Immature natural killer cell (primary cell): ENCODE results near the gene CDH23. TPM values are rescaled to one million over a fixed set of nuclear protein-coding genes. Genes with fewer than 3 reads are reported as not detected.
"Not testable (repeated sequence)": the region's sequence is repeated elsewhere in the genome, so short reads cannot be mapped to it uniquely, and the experiment has no call there.

Source experiments
- DNase-seq, 3 donors: peaks; one replicate each; pipeline ENCODE4 v3.0.0; 2022; ENCODE audit warnings: mixed read lengths in 1 of 3
- H3K27ac Mint-ChIP-seq, 6 donors: one replicate each; pipeline ENCODE4 v1.8.0; 2020; ENCODE audit warnings: mixed read lengths in 6 of 6, mild to moderate bottlenecking in 5 of 6, inconsistent platforms in 4 of 6, moderate library complexity in 3 of 6
- H3K27me3 Mint-ChIP-seq, 3 donors: one replicate each; pipeline ENCODE4 v1.8.0; 2020 to 2021; ENCODE audit warnings: low read depth in 3 of 3, mild to moderate bottlenecking in 3 of 3, mixed read lengths in 3 of 3, moderate library complexity in 3 of 3, inconsistent platforms in 1 of 3
- H3K36me3 Mint-ChIP-seq, 3 donors: one replicate each; pipeline ENCODE4 v1.8.0; 2020; ENCODE audit warnings: mixed read lengths in 3 of 3, inconsistent platforms in 2 of 3, mild to moderate bottlenecking in 2 of 3
- H3K4me1 Mint-ChIP-seq, 2 donors: one replicate each; pipeline ENCODE4 v1.8.0; 2020; ENCODE audit warnings: inconsistent platforms in 2 of 2, mild to moderate bottlenecking in 2 of 2, mixed read lengths in 2 of 2, moderate library complexity in 1 of 2
- H3K4me3 Mint-ChIP-seq, 5 donors: one replicate each; pipeline ENCODE4 v1.8.0; 2020; ENCODE audit warnings: mild to moderate bottlenecking in 5 of 5, mixed read lengths in 5 of 5, inconsistent platforms in 3 of 5, moderate library complexity in 3 of 5
- H3K9me3 Mint-ChIP-seq, 6 donors: one replicate each; pipeline ENCODE4 v1.8.0; 2020; ENCODE audit warnings: mild to moderate bottlenecking in 6 of 6, mixed read lengths in 6 of 6, inconsistent platforms in 4 of 6, moderate library complexity in 3 of 6
- polyA plus RNA-seq, 3 donors: library from polyadenylated mRNA; unstranded; fragments of 300-500 nt; fragmentation: Illumina TruSeq; gene quantifications; one replicate each; pipeline ENCODE4 v1.2.3, GENCODE V29; 2021

CDH23 gene
- polyA plus RNA-seq, 3 donors from 2014 or later = 0.47 to 0.59 TPM; not detected in 1

- no peaks in the 10 kb centered on the region for H3K4me1 Mint-ChIP-seq
- H3K4me3 Mint-ChIP-seq = no peak overlapping the region
- DNase-seq = no peak
- no peaks in the 10 kb centered on the region for H3K9me3 Mint-ChIP-seq
- H3K36me3 Mint-ChIP-seq = no peaks in the 10 kb centered on the region
- H3K27ac Mint-ChIP-seq = no peak overlapping the region
- H3K27me3 Mint-ChIP-seq = peaks cover 0 to 9% (median 0%) of the 10 kb centered on the region in 3 donors
These were observed 191.3 kb downstream of the CDH23 start for GRCh38 chr10:71587941-71588573.

GRCh38 chr10:71588685-71589084 lies 192.0 kb downstream of the CDH23 start:
- Mint-ChIP-seq H3K9me3 (no peaks in the 10 kb centered on the region), H3K27me3 (peaks cover 0 to 9% (median 0%) of the 10 kb centered on the region in 3 donors), H3K27ac (no peak overlapping the region), H3K4me3 (no peak overlapping the region), H3K36me3 (no peaks in the 10 kb centered on the region), H3K4me1 (no peaks in the 10 kb centered on the region)
- no peak for DNase-seq

DNA sequence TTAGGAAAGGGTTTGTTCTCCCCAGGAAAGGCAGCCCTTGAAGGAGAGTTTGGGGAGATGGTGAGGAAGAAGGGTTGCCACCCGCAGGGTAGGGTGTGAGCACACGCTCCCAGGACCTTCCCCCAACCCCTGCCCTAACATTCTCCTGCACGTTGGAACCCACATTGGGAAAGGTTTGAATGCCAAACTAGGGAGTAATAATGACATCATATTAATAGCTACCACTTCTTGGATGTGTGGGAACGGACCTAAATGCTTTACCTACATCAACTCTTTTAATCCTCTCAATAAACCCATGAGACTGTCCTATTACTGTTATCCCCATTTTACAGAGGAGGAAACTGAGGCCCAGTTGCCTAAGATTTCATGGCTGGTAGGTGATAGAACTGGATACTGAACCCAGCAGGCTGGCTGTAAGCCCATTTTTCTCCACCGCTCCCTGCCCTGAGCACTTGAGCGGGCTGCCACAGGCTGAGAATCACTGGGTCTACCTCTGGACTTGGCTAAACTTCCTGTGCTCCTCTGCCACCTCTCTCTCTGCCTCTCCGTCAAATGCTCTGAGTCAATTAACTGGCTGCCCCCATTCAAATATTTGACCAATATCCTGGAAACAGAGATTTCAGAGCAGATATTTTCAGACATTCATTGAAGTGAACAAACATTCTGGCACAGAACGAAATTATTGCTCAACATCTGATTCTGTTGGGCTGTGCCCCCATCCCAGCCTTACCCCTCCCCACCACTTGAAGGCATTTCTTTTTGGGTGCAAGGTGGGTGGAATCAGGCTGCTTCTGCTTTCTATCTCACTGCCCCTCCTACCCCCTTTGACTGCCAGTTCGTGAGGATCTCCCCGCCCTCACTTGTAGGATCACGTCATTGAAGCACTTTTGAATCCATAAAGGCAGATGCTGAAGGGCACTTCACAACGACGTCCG lies 193.2 kb downstream of the CDH23 start:
- DNase-seq = no peak
- Mint-ChIP-seq H3K9me3 (no peaks in the 10 kb centered on the region), H3K27me3 (peaks cover 0 to 9% (median 2%) of the 10 kb centered on the region in 3 donors), H3K4me3 (no peak overlapping the region), H3K27ac (no peak overlapping the region), H3K36me3 (no peaks in the 10 kb centered on the region), H3K4me1 (no peaks in the 10 kb centered on the region)

DNA sequence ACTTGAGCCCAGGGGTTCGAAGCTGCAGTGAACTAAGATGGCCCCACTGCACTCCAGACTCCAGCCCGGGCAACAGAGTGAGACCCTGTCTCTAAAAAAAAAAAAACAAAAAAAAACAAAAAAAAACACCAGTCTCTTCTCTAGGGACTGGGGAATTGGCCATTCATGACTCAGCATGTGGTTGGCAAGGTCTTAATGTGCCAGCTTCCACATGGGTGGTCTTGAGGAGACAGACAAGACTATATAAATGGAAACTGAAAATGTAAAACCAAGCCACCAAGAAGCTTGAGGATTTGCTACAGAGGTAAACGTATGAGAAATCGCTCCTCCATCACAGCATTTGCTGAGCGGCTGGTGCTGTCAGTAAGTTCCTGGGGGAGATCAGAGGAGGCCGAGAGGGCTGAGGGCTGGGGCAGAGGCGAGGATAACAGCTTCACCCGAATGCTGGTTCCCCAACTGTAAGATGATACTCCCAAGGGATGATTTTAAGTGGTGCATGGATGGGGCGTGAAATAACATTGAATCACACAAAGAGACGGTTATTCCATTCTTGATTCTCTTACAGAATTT lies 194.1 kb downstream of the CDH23 start:
- DNase-seq = no peak
- H3K27me3 Mint-ChIP-seq = peaks cover 0 to 10% (median 4%) of the 10 kb centered on the region in 3 donors
- no peaks in the 10 kb centered on the region for H3K4me1 Mint-ChIP-seq
- no peaks in the 10 kb centered on the region for H3K9me3 Mint-ChIP-seq
- no peak overlapping the region for H3K27ac Mint-ChIP-seq
- no peaks in the 10 kb centered on the region for H3K36me3 Mint-ChIP-seq
- no peak overlapping the region for H3K4me3 Mint-ChIP-seq

GRCh38 chr10:71594934-71595571 lies 198.3 kb downstream of the CDH23 start:
- H3K27ac Mint-ChIP-seq = no peak overlapping the region
- H3K27me3 Mint-ChIP-seq = peaks cover 0 to 10% (median 6%) of the 10 kb centered on the region in 3 donors
- H3K36me3 Mint-ChIP-seq = no peaks in the 10 kb centered on the region
- DNase-seq = no peak
- no peaks in the 10 kb centered on the region for H3K4me1 Mint-ChIP-seq
- H3K9me3 Mint-ChIP-seq = no peaks in the 10 kb centered on the region
- H3K4me3 Mint-ChIP-seq = no peak overlapping the region

DNA sequence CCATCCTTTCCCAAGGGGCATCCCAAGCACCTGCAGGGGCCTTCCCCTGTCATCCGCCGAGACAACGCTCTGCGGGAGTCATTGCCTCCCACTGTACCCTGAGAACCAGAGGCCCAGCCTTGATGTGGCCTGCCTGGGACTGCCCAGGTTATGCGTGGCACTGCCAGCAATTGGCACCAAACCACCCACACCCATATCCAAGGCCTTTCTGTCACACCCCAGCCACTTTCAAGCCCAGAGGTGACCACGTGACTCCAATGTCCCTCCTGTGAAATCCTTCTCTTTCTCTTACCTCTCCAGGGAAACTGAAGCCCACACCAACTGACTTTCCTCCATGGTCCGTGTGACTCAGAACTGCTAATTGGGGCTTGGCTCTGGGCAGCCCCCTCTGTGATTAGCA lies 198.9 kb downstream of the CDH23 start:
- no peak overlapping the region for H3K4me3 Mint-ChIP-seq
- H3K27ac Mint-ChIP-seq = no peak overlapping the region
- H3K9me3 Mint-ChIP-seq = no peaks in the 10 kb centered on the region
- no peaks in the 10 kb centered on the region for H3K36me3 Mint-ChIP-seq
- DNase-seq = no peak
- no peaks in the 10 kb centered on the region for H3K4me1 Mint-ChIP-seq
- H3K27me3 Mint-ChIP-seq = peaks cover 2 to 7% (median 6%) of the 10 kb centered on the region in 3 donors

GRCh38 chr10:71596127-71596526 lies 199.4 kb downstream of the CDH23 start:
- Mint-ChIP-seq H3K4me3 (no peak overlapping the region), H3K36me3 (no peaks in the 10 kb centered on the region), H3K27me3 (peaks cover 2 to 6% (median 3%) of the 10 kb centered on the region in 3 donors), H3K4me1 (no peaks in the 10 kb centered on the region), H3K9me3 (no peaks in the 10 kb centered on the region), H3K27ac (no peak overlapping the region)
- no peak for DNase-seq

DNA sequence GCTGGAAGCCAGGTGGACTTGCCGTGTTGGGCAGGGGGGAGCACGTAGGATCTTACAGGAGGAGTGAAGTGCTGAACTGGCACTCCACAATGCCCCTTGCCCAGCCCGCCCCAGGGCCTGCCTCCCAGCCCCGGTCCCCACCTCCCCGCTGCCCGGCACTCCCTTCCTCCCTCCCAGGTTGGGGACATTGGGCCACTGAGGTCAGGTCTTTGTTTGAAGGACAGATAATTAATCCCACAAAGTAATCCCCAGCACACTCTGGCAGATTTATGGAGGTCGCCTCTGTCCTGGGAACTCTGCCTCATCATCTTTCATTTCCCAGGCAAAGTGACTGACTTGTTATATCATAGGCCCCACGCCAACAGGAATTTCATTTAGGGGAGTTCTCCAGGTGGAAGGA lies 200.0 kb downstream of the CDH23 start:
- no peaks in the 10 kb centered on the region for H3K36me3 Mint-ChIP-seq
- H3K27me3 Mint-ChIP-seq = peaks cover 2 to 6% (median 3%) of the 10 kb centered on the region in 3 donors
- DNase-seq = no peak
- no peak overlapping the region for H3K4me3 Mint-ChIP-seq
- no peaks in the 10 kb centered on the region for H3K9me3 Mint-ChIP-seq
- H3K4me1 Mint-ChIP-seq = no peaks in the 10 kb centered on the region
- H3K27ac Mint-ChIP-seq = no peak overlapping the region

GRCh38 chr10:71597821-71598498 lies 201.2 kb downstream of the CDH23 start:
- Mint-ChIP-seq H3K9me3 (no peaks in the 10 kb centered on the region), H3K27ac (no peak overlapping the region), H3K36me3 (no peaks in the 10 kb centered on the region), H3K4me1 (no peaks in the 10 kb centered on the region), H3K4me3 (no peak overlapping the region), H3K27me3 (peaks cover 1 to 6% (median 2%) of the 10 kb centered on the region in 3 donors)
- DNase-seq = no peak

- Mint-ChIP-seq H3K27me3 (peaks cover 1 to 6% (median 2%) of the 10 kb centered on the region in 3 donors), H3K27ac (no peak overlapping the region), H3K36me3 (no peaks in the 10 kb centered on the region), H3K4me3 (no peak overlapping the region), H3K9me3 (no peaks in the 10 kb centered on the region), H3K4me1 (no peaks in the 10 kb centered on the region)
- no peak for DNase-seq
These were observed 201.9 kb downstream of the CDH23 start for GRCh38 chr10:71598621-71599055.

GRCh38 chr10:71599518-71599917 lies 202.8 kb downstream of the CDH23 start:
- Mint-ChIP-seq H3K27ac (no peak overlapping the region), H3K27me3 (peaks cover 1 to 4% (median 2%) of the 10 kb centered on the region in 3 donors), H3K36me3 (no peaks in the 10 kb centered on the region), H3K9me3 (no peaks in the 10 kb centered on the region), H3K4me3 (no peak overlapping the region), H3K4me1 (no peaks in the 10 kb centered on the region)
- no peak for DNase-seq

DNA sequence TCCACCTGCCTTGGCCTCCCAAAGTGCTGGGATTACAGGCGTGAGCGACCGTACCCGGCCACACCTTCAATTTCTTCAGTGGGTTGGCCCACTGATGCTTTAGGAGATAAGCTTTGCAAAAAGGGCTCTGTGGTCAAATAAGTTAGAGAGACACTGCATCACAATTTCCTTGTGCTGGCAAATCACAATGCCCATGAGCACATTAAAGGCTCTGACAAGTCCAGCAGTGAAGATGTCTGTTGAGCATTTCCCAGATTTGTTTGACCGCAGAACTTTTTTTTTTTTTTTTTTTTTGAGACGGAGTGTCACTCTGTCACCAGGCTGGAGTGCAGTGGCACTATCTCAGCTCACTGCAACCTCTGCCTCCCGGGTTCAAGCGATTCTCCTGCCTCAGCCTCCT lies 203.5 kb downstream of the CDH23 start:
- H3K36me3 Mint-ChIP-seq, H3K27ac Mint-ChIP-seq, H3K27me3 Mint-ChIP-seq, H3K4me3 Mint-ChIP-seq, DNase-seq, H3K4me1 Mint-ChIP-seq, H3K9me3 Mint-ChIP-seq: not testable (repeated sequence)

DNA sequence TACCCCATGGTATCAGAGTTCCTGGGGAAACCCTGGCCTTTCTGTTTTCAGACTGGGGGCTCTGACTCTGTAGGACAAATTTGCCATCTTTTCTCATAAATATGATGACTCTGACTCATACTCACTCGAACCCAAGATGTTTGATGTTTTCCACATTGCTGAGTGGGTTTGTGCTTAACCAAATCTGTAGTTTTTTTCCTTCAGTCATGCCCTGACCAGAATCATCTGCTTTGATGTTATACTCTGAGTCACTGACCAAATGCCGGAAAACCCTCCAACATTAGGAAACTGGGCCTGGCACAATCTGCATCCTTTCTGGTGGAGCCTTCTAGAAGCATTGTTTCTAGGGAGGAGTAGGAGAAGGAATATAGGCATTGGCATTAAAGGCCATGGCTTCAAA lies 204.1 kb downstream of the CDH23 start:
- Mint-ChIP-seq H3K27me3 (peaks cover 0 to 2% (median 2%) of the 10 kb centered on the region in 3 donors), H3K4me1 (no peaks in the 10 kb centered on the region), H3K4me3 (no peak overlapping the region), H3K9me3 (no peaks in the 10 kb centered on the region), H3K36me3 (no peaks in the 10 kb centered on the region), H3K27ac (no peak overlapping the region)
- DNase-seq = no peak
